Urinary bladder (tissue), 4 donors: Measurements from ENCODE around the gene LIPG. TPM values are rescaled to one million over a fixed set of nuclear protein-coding genes. Genes with fewer than 3 reads are reported as not detected.

Source experiments
- DNase-seq: peaks from one replicate; pipeline ENCODE4 v3.0.0-alpha.2; 2015; ENCODE audit errors: extremely low spot score
- H3K27ac ChIP-seq: one replicate; pipeline ENCODE4 v1.5.1; 2013; ENCODE audit warnings: low read depth, mild to moderate bottlenecking, moderate library complexity
- H3K36me3 ChIP-seq: one replicate; pipeline ENCODE4 v1.6.1; 2013; ENCODE audit warnings: mild to moderate bottlenecking, moderate library complexity; ENCODE audit not compliant: insufficient read depth
- H3K4me1 ChIP-seq: one replicate; pipeline ENCODE4 v1.6.1; 2013; ENCODE audit warnings: mild to moderate bottlenecking, moderate library complexity; ENCODE audit not compliant: insufficient read depth
- H3K4me3 ChIP-seq: one replicate; pipeline ENCODE4 v1.5.1; 2013; ENCODE audit warnings: low read depth, low read length
- WGBS: extraction: QIAGEN DNeasy Blood & Tissue Kit; methylation state at CpG from one replicate; pipeline ENCODE4 v1.1.7; 2013; 5-methylcytosine and 5-hydroxymethylcytosine counted together
- polyA plus RNA-seq: library from polyadenylated mRNA; stranded (reverse); fragments of 200-250 nt; gene quantifications from one replicate; pipeline ENCODE4 v1.2.3, GENCODE V29; 2013
- total RNA-seq: library from RNA; depleted of rRNA; stranded (reverse); fragments of >200 nt; gene quantifications from one replicate; pipeline ENCODE4 v1.2.3, GENCODE V29; 2014
- donor health status: healthy with polysubstance abuse.
- donor health status: healthy.

The LIPG gene
- total and polyA plus RNA-seq, 2 donors: 0.85 to 5.0 TPM

- H3K27ac ChIP-seq: no peak overlapping the region
- no peak for DNase-seq
- WGBS: 97% methylated on average over 6 of the region's 6 CpGs
Measured at GRCh38 chr18:49616618-49617328, 54.9 kb downstream of the LIPG start.

GRCh38 chr18:49617329-49617695 is 55.5 kb downstream of the LIPG start:
- H3K36me3 ChIP-seq: no peaks in the 10 kb centered on the region
- no peak overlapping the region for H3K27ac ChIP-seq
- WGBS: 68% methylated on average over 3 of the region's 3 CpGs
- H3K4me1 ChIP-seq: peaks cover 1% of the 10 kb centered on the region
- no peak for DNase-seq
- H3K4me3 ChIP-seq: no peak overlapping the region

More at GRCh38 chr18:49616618-49617328, 54.9 kb downstream of the LIPG start:
- H3K4me1 ChIP-seq: peaks cover 1% of the 10 kb centered on the region
- no peaks in the 10 kb centered on the region for H3K36me3 ChIP-seq
- no peak overlapping the region for H3K4me3 ChIP-seq

- Histone ChIP-seq H3K36me3 (no peaks in the 10 kb centered on the region), H3K4me3 (no peak overlapping the region), H3K4me1 (peaks cover 1% of the 10 kb centered on the region), H3K27ac (no peak overlapping the region)
- no peak for DNase-seq
- 32% methylated on average over 2 of the region's 2 CpGs for WGBS
Measured at GRCh38 chr18:49617865-49618264, 56.0 kb downstream of the LIPG start.

- Histone ChIP-seq H3K27ac (no peak overlapping the region), H3K4me1 (peaks cover 1% of the 10 kb centered on the region), H3K36me3 (no peaks in the 10 kb centered on the region), H3K4me3 (no peak overlapping the region)
- 34% methylated on average over 11 of the region's 11 CpGs for WGBS
- no peak for DNase-seq
Measured at GRCh38 chr18:49618742-49619681, 57.2 kb downstream of the LIPG start.

- Histone ChIP-seq H3K36me3 (no peaks in the 10 kb centered on the region), H3K4me3 (no peak overlapping the region), H3K27ac (no peak overlapping the region), H3K4me1 (peaks cover 1% of the 10 kb centered on the region)
- no peak for DNase-seq
- 74% methylated on average over 7 of the region's 7 CpGs for WGBS
Measured at GRCh38 chr18:49619801-49620200, 57.9 kb downstream of the LIPG start.

GRCh38 chr18:49621301-49621700 is 59.4 kb downstream of the LIPG start:
- no peak for DNase-seq
- Histone ChIP-seq H3K27ac (no peak overlapping the region), H3K36me3 (no peaks in the 10 kb centered on the region), H3K4me3 (no peak overlapping the region), H3K4me1 (peaks cover 1% of the 10 kb centered on the region)
- 81% methylated on average over 3 of the region's 3 CpGs for WGBS

- no peak overlapping the region for H3K4me3 ChIP-seq
- H3K36me3 ChIP-seq: no peaks in the 10 kb centered on the region
- no peak for DNase-seq
- no peak overlapping the region for H3K27ac ChIP-seq
- peaks cover 1% of the 10 kb centered on the region for H3K4me1 ChIP-seq
- 76% methylated on average over 12 of the region's 12 CpGs for WGBS
Measured at GRCh38 chr18:49621717-49622351, 60.0 kb downstream of the LIPG start.

GRCh38 chr18:49623571-49623970 is 61.7 kb downstream of the LIPG start:
- H3K4me3 ChIP-seq: no peak overlapping the region
- WGBS: 96% methylated on average over 6 of the region's 6 CpGs
- DNase-seq: no peak
- no peak overlapping the region for H3K27ac ChIP-seq
- H3K4me1 ChIP-seq: no peaks in the 10 kb centered on the region
- no peaks in the 10 kb centered on the region for H3K36me3 ChIP-seq

- no peak for DNase-seq
- H3K36me3 ChIP-seq: no peaks in the 10 kb centered on the region
- WGBS: 83% methylated on average over 9 of the region's 9 CpGs
- no peak overlapping the region for H3K27ac ChIP-seq
- no peaks in the 10 kb centered on the region for H3K4me1 ChIP-seq
- H3K4me3 ChIP-seq: no peak overlapping the region
Measured at GRCh38 chr18:49625021-49625691, 63.3 kb downstream of the LIPG start.

GRCh38 chr18:49626842-49627467 is 65.1 kb downstream of the LIPG start:
- no peak overlapping the region for H3K27ac ChIP-seq
- 78% methylated on average over 8 of the region's 8 CpGs for WGBS
- H3K36me3 ChIP-seq: no peaks in the 10 kb centered on the region

GRCh38 chr18:49628119-49628518 is 66.3 kb downstream of the LIPG start:
- no peaks in the 10 kb centered on the region for H3K36me3 ChIP-seq
- H3K27ac ChIP-seq: no peak overlapping the region
- no peak overlapping the region for H3K4me3 ChIP-seq
- WGBS: 75% methylated on average over 3 of the region's 3 CpGs
- H3K4me1 ChIP-seq: no peaks in the 10 kb centered on the region
- no peak for DNase-seq

More at GRCh38 chr18:49626842-49627467, 65.1 kb downstream of the LIPG start:
- H3K4me3 ChIP-seq: no peak overlapping the region
- no peak for DNase-seq
- no peaks in the 10 kb centered on the region for H3K4me1 ChIP-seq

- 63% methylated on average over 16 of the region's 16 CpGs for WGBS
- no peak overlapping the region for H3K4me3 ChIP-seq
- DNase-seq: no peak
- H3K4me1 ChIP-seq: no peaks in the 10 kb centered on the region
- no peak overlapping the region for H3K27ac ChIP-seq
- H3K36me3 ChIP-seq: no peaks in the 10 kb centered on the region
Measured at GRCh38 chr18:49628881-49629795, 67.3 kb downstream of the LIPG start.
